A673 (cell line): Measurements from ENCODE around the gene NOP14. TPM values are rescaled to one million over a fixed set of nuclear protein-coding genes. Genes with fewer than 3 reads are reported as not detected.
A peak's percentile ranks its signal among the peaks of the same experiment; 100 is the strongest.
"Not testable (repeated sequence)": the region's sequence is repeated elsewhere in the genome, so short reads cannot be mapped to it uniquely, and the experiment has no call there.

Experiments
- BruUV-seq: library from RNA; stranded (reverse); fragments of 400-500 nt; replicated peaks from 2 replicates; lab custom pipeline; 2021; lab: Mats Ljungman, UMichigan
- CTCF ChIA-PET: fragments of 300-600 bp; sonication (Branson Sonifier 250); formaldehyde crosslinking; loops from one replicate; lab custom pipeline; 2022; ENCODE audit warnings: antibody characterized with exemption; lab: Charles Lee
- POLR2A ChIA-PET: fragments of 300-600 bp; sonication (Branson Sonifier 250); formaldehyde crosslinking; loops from one replicate; lab custom pipeline; 2022; ENCODE audit warnings: antibody characterized with exemption; ENCODE audit not compliant: low non-redundant PET; lab: Charles Lee
- DNase-seq: peaks from one replicate; pipeline ENCODE4 v3.0.0-alpha.2; 2015; ENCODE audit warnings: low spot score
- H3K27ac ChIP-seq: fragments of 200-600 bp; sonication (generic); 2 replicates; pipeline ENCODE4 v1.5.1; 2016; ENCODE audit warnings: mixed run types, low read depth, mild to moderate bottlenecking, mixed read lengths, antibody characterized with exemption, low read length; ENCODE audit not compliant: poor library complexity, severe bottlenecking
- H3K27me3 ChIP-seq: fragments of 200-600 bp; sonication (generic); replicated peaks from 2 replicates; pipeline ENCODE4 v1.6.1; 2017; ENCODE audit warnings: mixed run types, low read depth, mild to moderate bottlenecking, mixed read lengths, antibody characterized with exemption, low read length; ENCODE audit not compliant: insufficient read depth, poor library complexity
- H3K36me3 ChIP-seq: fragments of 200-600 bp; sonication (generic); 2 replicates; pipeline ENCODE4 v1.6.1; 2016; ENCODE audit warnings: mixed run types, mild to moderate bottlenecking, mixed read lengths, antibody characterized with exemption, low read length; ENCODE audit not compliant: insufficient read depth, poor library complexity, severe bottlenecking
- H3K4me1 ChIP-seq: fragments of 200-600 bp; sonication (generic); 2 replicates; pipeline ENCODE4 v1.6.1; 2017; ENCODE audit warnings: mixed run types, mild to moderate bottlenecking, mixed read lengths, antibody characterized with exemption, low read length; ENCODE audit not compliant: insufficient read depth, poor library complexity, severe bottlenecking
- H3K4me3 ChIP-seq: fragments of 200-600 bp; sonication (generic); 2 replicates; pipeline ENCODE4 v1.5.1; 2016; ENCODE audit warnings: low read depth, mixed run types, mild to moderate bottlenecking, mixed read lengths, low read length; ENCODE audit not compliant: poor library complexity, severe bottlenecking
- H3K9me3 ChIP-seq: fragments of 200-600 bp; sonication (generic); 2 replicates; pipeline ENCODE4 v1.6.1; 2016; ENCODE audit warnings: mixed run types, low read depth, mild to moderate bottlenecking, mixed read lengths, antibody characterized with exemption, low read length; ENCODE audit not compliant: poor library complexity, severe bottlenecking
- CTCF ChIP-seq: fragments of 300-800, 200-600 bp; sonication (generic); conservative IDR thresholded peaks from 2 replicates; pipeline ENCODE4 v1.5.1; 2017; ENCODE audit warnings: low read depth, mild to moderate bottlenecking, antibody characterized with exemption, low read length, moderate library complexity, mixed read lengths
- EZH2 ChIP-seq: fragments of 200-600 bp; sonication (generic); IDR thresholded peaks from 2 replicates; pipeline ENCODE4 v1.6.1; 2017; ENCODE audit warnings: borderline replicate concordance, low read depth, mild to moderate bottlenecking, mixed read lengths, antibody characterized with exemption, low read length; ENCODE audit not compliant: poor library complexity, severe bottlenecking
- intact Hi-C: fragments of 100-400 bp; cut with micrococcal nuclease; formaldehyde crosslinking; loops from one replicate; pipeline ENCODE4 v1.10.0; 2022; ENCODE audit not compliant: unreplicated experiment
- total RNA-seq: library from RNA; stranded (reverse); gene quantifications from 2 replicates; pipeline ENCODE4 v1.2.3, GENCODE V29; 2021

The NOP14 gene
- total RNA-seq, 1 experiment from 2014 or later = 69.9 TPM

- Histone ChIP-seq H3K36me3 (peaks cover 73% of the 10 kb centered on the region), H3K9me3 (no peaks in the 10 kb centered on the region), H3K27ac (no peak overlapping the region), H3K4me1 (peaks cover 8% of the 10 kb centered on the region), H3K27me3 (no peaks in the 10 kb centered on the region), H3K4me3 (no peak overlapping the region)
- CTCF ChIA-PET = no interaction called here
- BruUV-seq = no TSS peak
- intact Hi-C loops = no loop called here
- POLR2A ChIA-PET = no interaction called here
- no peak for TF ChIP-seq EZH2
- TF ChIP-seq CTCF = no peak
- no peak for DNase-seq
These were observed 22.7 kb downstream of the NOP14 start for GRCh38 chr4:2940267-2941137.

GRCh38 chr4:2939383-2940243 lies 23.6 kb downstream of the NOP14 start:
- intact Hi-C loops = no loop called here

GRCh38 chr4:2938906-2939305 lies 24.3 kb downstream of the NOP14 start:
- intact Hi-C loops = no loop called here
- Histone ChIP-seq H3K4me3 (no peak overlapping the region), H3K9me3 (no peaks in the 10 kb centered on the region), H3K27me3 (no peaks in the 10 kb centered on the region), H3K27ac (peak overlapping the region; percentile 10), H3K36me3 (peaks cover 60% of the 10 kb centered on the region), H3K4me1 (peaks cover 9% of the 10 kb centered on the region)
- no TSS peak for BruUV-seq
- TF ChIP-seq CTCF = no peak
- TF ChIP-seq EZH2 = no peak
- CTCF ChIA-PET = no interaction called here
- no peak for DNase-seq
- POLR2A ChIA-PET = no interaction called here

More at GRCh38 chr4:2939383-2940243, 23.6 kb downstream of the NOP14 start:
- no peak for DNase-seq
- Histone ChIP-seq H3K4me1 (peaks cover 9% of the 10 kb centered on the region), H3K27ac (no peak overlapping the region), H3K9me3 (no peaks in the 10 kb centered on the region), H3K27me3 (no peaks in the 10 kb centered on the region), H3K36me3 (peaks cover 64% of the 10 kb centered on the region), H3K4me3 (no peak overlapping the region)
- BruUV-seq = no TSS peak
- TF ChIP-seq CTCF (no peak), EZH2 (no peak)
- ChIA-PET POLR2A (no interaction called here), CTCF (no interaction called here)

GRCh38 chr4:2938411-2938810 lies 24.8 kb downstream of the NOP14 start:
- POLR2A ChIA-PET, H3K4me1 ChIP-seq, CTCF ChIA-PET, H3K27ac ChIP-seq, intact Hi-C loops, DNase-seq, BruUV-seq, H3K4me3 ChIP-seq, H3K9me3 ChIP-seq, H3K27me3 ChIP-seq: not testable (repeated sequence)
- H3K36me3 ChIP-seq = peaks cover 57% of the 10 kb centered on the region
